Measurements from ENCODE around the gene PFKP. TPM values are rescaled to one million over a fixed set of nuclear protein-coding genes. Genes with fewer than 3 reads are reported as not detected.
A peak's percentile ranks its signal among the peaks of the same experiment; 100 is the strongest.

The PFKP gene
- total RNA-seq, 4 donors from 2014 or later, result 90.8 to 255 (median 112) TPM

GRCh38 chr10:3062502-3063186 lies 4.7 kb upstream of the PFKP start:
- H3K4me3 ChIP-seq, result no peak overlapping the region
- TF ChIP-seq CTCF (IDR thresholded peaks at IDR 0.05) (no peak), EP300 (IDR thresholded peaks at IDR 0.05) (no peak), POLR2AphosphoS5 (IDR thresholded peaks at IDR 0.05) (no peak), POLR2A (IDR thresholded peaks at IDR 0.05; ENCODE audit: low read depth) (no peak)
- WGBS, result 59% methylated on average over 5 of the region's 6 CpGs
- intact Hi-C loops (cut with DNase I), result no loop called here
- H3K9me3 ChIP-seq, result no peaks in the 10 kb centered on the region
- no peaks in the 10 kb centered on the region for H3K27me3 ChIP-seq
- H3K36me3 ChIP-seq, result no peaks in the 10 kb centered on the region
- peaks cover 10 to 19% (median 13%) of the 10 kb centered on the region in 4 donors for H3K4me1 ChIP-seq
- no peak for DNase-seq (ENCODE audit: extremely low spot score)
- no peak overlapping the region for H3K27ac ChIP-seq (replicated peaks in 1 of 4)

GRCh38 chr10:3064423-3064822 lies 2.9 kb upstream of the PFKP start:
- Histone ChIP-seq H3K27ac (replicated peaks in 1 of 4) (no peak overlapping the region), H3K9me3 (no peaks in the 10 kb centered on the region), H3K36me3 (no peaks in the 10 kb centered on the region), H3K4me1 (peaks cover 14 to 31% (median 18%) of the 10 kb centered on the region in 4 donors), H3K27me3 (no peaks in the 10 kb centered on the region), H3K4me3 (no peak overlapping the region)
- intact Hi-C loops (cut with DNase I), result no loop called here
- DNase-seq (ENCODE audit: extremely low spot score), result no peak
- TF ChIP-seq POLR2AphosphoS5 (IDR thresholded peaks at IDR 0.05), result no peak
- no peak for TF ChIP-seq EP300 (IDR thresholded peaks at IDR 0.05)
- no peak for TF ChIP-seq POLR2A (IDR thresholded peaks at IDR 0.05; ENCODE audit: low read depth)
- no peak for TF ChIP-seq CTCF (IDR thresholded peaks at IDR 0.05)
- WGBS, result 95% methylated on average over 2 of the region's 2 CpGs

- H3K9me3 ChIP-seq, result no peaks in the 10 kb centered on the region
- peak overlapping the region in 3 of 4 donors; percentile 82 to 89 (median 87) for H3K27ac ChIP-seq (replicated peaks in 1 of 4)
- no peaks in the 10 kb centered on the region for H3K27me3 ChIP-seq
- no peaks in the 10 kb centered on the region for H3K36me3 ChIP-seq
- no peak overlapping the region for H3K4me3 ChIP-seq
- H3K4me1 ChIP-seq, result peaks cover 17 to 38% (median 28%) of the 10 kb centered on the region in 4 donors
- DNase-seq (ENCODE audit: extremely low spot score), result no peak
- TF ChIP-seq POLR2AphosphoS5 (IDR thresholded peaks at IDR 0.05) (no peak), EP300 (IDR thresholded peaks at IDR 0.05) (no peak), POLR2A (IDR thresholded peaks at IDR 0.05; ENCODE audit: low read depth) (no peak), CTCF (IDR thresholded peaks at IDR 0.05) (no peak)
- intact Hi-C loops (cut with DNase I), result loop anchor here (5.0 kb wide), 1 partner anchor 37 kb away; no protein-coding TSS in a partner anchor
- WGBS, result 80% methylated on average over 8 of the region's 8 CpGs
Observed at GRCh38 chr10:3065622-3066021, 1.7 kb upstream of the PFKP start.

- TF ChIP-seq POLR2AphosphoS5 (IDR thresholded peaks at IDR 0.05), result no peak
- peak in 2 of 3 experiments; percentile 21 to 28 for TF ChIP-seq CTCF (IDR thresholded peaks at IDR 0.05)
- H3K27me3 ChIP-seq, result no peaks in the 10 kb centered on the region
- H3K4me3 ChIP-seq, result peak overlapping the region; percentile 78 to 91 (median 84)
- intact Hi-C loops (cut with DNase I), result loop anchor here (5.0 kb wide), 1 partner anchor 36 kb away; no protein-coding TSS in a partner anchor
- H3K36me3 ChIP-seq, result no peaks in the 10 kb centered on the region
- H3K9me3 ChIP-seq, result no peaks in the 10 kb centered on the region
- no peak for DNase-seq (ENCODE audit: extremely low spot score)
- peaks cover 17 to 40% (median 33%) of the 10 kb centered on the region in 4 donors for H3K4me1 ChIP-seq
- 18% methylated on average over 16 of the region's 71 CpGs for WGBS
- peak overlapping the region; percentile 40 to 89 (median 84) for H3K27ac ChIP-seq (replicated peaks in 1 of 4)
Observed at GRCh38 chr10:3066317-3067117, 831 bp upstream of the PFKP start.

All from esophagus muscularis mucosa (tissue), 4 donors.